HG02852 (cell line): ENCODE measurements around the gene RECK.
"Not testable (repeated sequence)": the region's sequence is repeated elsewhere in the genome, so short reads cannot be mapped to it uniquely, and the experiment has no call there.

Source experiments
- ATAC-seq: cut with Tn5 transposase; IDR thresholded peaks from one replicate; pipeline ENCODE4 v1.9.1; 2021; ENCODE audit warnings: mild to moderate bottlenecking, moderate library complexity; ENCODE audit not compliant: unreplicated experiment

RECK gene

DNA sequence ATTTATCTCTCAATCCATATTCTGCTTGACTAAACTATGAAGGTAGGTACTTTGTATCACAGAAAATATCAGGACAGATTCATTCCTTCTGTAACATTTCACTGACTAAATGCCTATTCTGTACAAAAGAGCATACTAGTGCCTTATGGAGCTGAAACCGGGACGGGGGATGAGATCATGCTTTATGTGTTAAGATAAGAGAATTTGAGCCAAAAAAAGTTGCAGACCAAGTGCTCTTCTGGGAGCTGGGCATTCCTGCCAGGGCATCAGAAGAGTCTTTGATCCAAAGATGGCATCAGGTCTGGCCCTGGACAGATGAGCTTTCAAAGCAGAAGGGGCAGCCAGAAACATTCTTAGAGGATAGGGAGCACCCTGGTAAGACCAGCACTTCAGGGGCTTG lies 72.4 kb downstream of the RECK start:
- ATAC-seq = no peak

DNA sequence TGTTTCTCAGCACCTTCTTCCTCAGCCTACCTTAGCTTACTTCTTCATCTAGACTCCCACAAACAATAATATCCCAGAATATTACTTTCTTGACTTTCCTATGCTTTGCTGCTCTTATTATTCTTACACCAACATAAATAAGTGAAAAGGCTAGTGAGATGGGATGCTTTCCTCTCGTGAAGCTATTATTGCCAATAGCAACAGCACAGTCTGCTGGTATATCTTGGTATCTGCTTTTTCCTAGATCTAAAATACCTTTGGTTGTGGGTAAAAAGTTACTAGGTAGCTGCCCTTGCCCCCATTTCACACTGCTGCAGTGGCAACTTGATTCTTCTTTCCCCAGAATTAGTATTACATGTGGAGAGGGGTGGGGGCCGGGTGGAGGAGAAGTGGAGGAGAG lies 73.7 kb downstream of the RECK start:
- no peak for ATAC-seq

DNA sequence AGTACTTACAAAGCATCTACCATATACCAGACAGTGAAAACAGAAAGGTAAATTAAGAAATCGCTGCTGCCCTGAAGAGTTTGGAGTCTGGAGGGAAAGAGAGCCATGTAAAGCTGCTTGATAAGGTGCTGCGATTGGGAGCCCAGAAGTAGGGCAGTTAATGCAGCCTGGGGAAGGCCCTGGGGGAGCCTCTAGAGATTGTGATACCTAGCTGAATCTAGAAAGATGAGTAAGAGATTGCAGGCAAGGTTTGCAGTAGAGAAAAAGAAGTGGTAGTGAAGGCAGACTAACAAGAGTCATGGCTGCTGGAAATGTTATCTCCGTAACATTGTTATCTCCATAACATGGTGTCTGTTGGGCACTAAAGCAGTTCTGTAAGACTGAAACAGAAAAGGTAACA lies 75.8 kb downstream of the RECK start:
- ATAC-seq = no peak

DNA sequence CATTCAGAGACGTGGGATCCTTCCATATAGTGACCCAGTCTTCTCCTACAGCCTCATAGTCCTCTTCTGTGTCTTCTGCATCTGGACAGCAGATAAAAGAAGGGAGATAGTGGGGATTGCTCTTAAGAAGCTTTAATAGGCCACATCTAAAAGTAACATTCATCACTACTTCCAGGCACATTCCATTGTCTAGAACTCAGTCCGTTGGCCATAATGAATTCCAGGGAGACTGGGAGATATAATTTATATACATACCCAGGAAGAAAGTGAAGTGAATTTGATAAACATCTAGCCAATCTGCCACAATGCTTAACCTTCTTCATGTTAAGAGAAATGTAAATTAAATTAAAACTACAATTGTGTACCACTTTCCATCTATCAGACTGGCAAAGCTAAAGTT lies 77.3 kb downstream of the RECK start:
- ATAC-seq = no peak

DNA sequence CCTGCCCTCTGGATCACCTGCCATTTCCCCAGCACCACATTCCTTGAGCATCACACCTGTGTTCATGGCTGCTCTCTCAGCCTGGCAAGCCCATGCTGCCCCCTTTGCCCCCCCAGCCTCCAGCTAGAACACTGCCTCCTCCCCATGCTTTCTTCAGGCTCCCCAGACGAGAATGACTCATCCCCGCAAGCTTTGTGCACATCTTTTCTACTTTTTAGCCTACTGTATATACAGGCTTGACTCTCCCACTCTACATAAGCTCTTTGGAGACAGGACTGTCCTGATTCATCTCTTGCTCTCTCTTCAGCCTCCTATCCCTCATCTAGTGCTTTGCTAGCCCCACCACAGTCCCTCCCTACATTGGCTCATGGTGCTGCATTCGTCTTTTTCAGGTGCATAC lies 79.9 kb downstream of the RECK start:
- ATAC-seq = no peak

DNA sequence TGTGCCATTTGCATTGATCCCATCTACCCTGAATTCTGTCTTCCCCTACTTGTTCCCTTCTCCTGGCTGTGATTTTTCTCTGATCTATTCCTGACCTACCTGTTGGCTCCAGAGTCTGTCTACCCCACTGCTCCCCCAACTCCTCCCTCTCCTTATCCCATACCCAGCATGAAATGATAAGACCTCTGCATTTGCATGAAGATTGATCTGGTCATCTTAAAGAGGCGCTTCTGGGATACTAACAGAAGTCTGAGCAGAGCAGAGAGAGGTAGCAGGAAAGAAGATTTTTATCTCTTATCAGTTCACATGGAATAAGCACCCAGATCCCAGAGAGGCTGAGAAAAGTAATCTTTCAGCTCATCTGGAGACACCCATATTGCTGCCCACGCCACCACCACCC lies 81.5 kb downstream of the RECK start:
- no peak for ATAC-seq

DNA sequence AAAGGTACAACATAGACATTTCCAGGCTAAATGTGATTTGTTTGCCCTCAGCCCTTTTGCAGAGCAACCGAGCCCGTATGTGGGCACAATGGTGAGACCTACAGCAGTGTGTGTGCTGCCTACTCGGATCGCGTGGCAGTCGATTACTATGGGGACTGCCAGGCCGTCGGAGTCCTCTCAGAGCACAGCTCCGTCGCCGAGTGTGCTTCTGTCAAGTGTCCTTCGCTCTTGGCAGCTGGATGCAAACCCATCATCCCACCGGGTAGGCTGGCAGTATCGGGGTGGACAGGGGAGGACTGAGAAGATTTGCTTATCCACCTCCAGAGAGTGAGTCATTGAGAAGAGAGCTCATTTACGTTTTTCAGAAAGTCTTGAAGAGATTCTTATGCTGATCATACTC lies 82.0 kb downstream of the RECK start:
- no peak for ATAC-seq

DNA sequence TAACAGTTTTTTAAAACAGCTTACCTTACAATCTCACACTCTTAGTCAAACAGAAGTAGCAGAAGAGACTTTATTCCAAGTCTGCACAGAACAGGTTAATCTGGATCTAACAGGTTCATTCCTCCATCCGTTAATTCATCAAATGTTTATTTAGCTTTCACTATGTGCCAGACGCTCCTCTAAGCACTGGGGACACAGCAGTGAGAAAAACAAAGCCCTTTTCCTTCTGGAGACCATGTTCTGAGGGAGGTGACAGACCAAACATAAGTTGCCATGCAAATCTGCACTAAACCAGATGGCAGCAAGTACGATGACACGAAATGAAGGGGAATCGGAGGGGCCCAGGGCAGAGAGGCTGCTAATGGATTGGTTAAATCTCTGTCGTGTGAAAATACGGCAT lies 82.8 kb downstream of the RECK start:
- no peak for ATAC-seq

DNA sequence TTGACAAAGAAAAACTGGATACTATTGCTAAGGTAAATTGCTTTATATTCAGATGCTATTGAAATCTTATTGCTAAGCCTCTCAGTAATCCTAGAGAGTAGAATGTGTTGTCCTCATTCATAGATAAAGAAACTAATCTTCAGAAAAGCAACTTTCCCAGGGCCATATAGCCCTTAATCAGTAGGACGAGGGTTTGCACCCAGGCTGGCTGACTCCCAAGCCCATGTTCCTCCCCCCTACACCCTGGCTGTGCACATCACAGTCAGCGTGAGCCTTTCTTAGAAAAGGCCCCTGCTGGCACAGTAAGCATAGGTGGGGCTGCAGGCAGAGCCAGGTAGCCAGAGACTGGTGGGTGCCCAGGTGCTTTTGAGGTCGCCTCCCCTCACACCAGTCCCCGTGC lies 84.0 kb downstream of the RECK start:
- ATAC-seq = no peak

DNA sequence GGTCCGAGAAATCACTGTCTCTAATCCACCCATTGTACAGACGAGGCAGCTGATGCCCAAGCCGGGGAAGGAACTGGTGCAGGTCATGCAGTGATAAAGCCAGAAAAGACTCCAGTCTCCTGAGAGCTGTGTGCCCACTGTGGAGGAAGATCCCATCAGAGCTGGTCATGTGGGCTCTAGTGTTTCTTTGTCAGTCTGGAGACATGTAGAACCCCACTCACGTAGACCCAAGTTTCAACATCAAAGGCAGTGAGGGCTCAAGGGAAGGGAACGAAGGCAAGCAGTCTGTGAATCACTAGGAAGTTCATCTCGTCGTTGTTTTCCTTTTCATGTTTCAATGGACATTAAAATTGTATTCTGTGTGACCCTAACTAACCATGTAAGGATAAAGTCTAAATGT lies 85.3 kb downstream of the RECK start:
- ATAC-seq = no peak

DNA sequence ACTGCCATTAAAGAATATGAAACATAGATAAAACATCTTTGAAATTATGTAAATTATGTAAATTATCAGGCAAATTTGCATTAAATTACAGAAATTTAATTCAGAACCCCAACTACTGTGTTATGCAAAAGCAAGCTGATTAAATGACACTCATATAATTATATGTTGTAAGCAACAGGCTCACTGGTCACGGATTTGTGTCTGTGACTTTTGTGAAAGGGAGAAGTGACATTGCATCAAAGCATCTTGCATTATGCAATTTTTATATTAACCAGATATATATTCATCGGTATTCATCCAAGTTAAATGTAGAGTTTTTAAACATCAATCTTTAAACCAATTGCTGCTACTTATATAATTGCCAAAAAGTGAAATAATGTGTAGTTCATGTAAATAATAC lies 86.8 kb downstream of the RECK start:
- no peak for ATAC-seq

DNA sequence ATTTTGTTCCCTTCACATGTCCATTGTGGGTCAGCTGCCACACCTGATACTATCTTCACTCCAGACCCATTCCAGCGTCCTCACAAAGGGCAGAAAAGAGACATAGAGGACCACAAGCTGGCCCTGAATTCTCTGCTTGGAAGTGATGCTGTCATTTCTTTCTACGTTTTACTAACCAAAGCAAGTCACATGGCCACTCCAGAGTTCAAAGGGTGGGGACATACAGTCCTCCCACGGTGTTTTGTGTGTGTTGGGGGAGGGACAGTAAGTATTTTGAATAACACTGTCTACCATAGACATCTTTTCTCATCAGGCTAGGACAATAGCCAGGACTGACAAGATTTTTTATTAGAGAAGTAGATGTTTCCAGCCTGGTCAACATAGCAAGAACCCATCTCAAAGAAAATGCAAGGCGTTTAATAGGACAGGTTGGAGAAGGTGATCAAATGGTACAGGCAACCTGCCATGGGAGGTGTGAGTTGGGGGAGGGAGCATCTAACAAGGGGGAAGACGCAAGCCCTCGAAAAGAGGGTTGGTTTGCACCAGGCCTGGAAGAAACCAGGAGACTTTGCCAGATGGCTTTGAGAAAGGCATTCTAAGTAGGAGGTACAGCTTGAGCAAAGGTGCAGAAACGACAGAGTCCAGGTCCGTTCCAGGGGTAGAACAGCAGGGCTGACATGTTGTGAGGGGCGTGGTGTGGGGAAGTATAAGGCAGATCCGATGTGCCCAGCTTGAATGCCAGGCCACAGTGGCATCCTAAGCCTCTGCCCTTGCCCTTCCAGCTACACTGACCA lies 88.5 kb downstream of the RECK start:
- ATAC-seq = no peak

DNA sequence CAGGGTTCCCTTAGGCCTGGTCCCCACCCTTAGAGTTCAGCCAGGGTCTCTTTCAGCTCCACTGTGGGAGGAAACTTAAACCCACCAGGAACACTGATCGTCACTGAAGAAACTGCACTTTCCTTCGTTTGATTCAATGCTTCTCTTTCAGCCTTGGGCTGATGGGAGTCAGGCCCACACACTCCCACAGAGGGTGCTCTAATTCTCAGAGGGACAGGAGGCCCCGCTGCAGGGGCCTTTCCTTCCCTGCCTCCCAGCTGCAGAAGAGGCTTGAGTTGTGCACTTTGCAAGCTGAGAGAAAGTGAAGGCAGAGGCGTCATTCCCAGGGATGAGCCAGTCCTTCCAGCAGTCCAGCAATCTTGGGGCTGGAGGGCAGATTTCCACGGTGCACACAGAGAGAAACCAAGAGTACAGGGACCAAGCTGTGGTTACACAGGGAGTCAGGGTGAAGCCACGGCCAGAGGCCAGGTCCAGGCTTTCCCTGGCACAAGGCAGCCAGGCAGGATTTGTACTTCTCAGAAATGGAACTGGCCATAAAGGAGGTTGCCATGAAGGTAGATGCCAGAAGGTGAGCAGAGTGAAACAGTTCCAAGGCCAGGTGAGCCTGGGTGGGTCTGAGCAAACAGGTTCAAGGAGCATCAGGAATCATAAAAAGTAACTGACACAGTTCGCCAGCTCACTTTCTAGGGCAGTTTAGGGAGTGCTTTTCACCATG lies 89.5 kb downstream of the RECK start:
- ATAC-seq = no peak

DNA sequence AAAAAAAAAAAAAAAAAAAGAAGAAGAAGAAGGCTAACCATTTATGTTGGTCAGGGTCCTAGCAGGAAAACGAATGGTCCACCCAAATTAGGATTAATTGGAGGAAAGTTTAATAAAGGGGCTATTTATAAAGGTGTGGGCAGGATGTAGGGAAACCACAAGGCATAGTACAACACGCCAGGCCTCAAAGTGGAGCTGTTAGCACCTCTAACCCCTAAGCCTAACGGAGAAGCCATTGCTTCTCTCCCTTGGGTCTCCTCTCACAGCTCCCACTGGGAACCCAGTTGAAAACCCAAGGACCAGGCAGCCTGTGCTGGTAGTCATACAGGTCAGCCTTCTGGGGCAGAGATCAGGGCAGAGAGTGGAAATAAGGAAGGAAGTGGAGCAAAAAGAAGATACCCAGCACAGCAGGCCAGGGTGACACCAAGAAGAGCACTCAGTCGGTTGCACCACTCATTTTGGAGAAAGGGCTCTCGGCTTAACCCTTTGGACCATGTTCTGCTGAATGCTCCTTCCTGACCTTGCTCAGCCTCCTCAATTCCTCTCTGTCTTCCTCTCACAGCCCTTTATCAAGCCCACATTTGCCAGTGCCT lies 91.0 kb downstream of the RECK start:
- no peak for ATAC-seq

DNA sequence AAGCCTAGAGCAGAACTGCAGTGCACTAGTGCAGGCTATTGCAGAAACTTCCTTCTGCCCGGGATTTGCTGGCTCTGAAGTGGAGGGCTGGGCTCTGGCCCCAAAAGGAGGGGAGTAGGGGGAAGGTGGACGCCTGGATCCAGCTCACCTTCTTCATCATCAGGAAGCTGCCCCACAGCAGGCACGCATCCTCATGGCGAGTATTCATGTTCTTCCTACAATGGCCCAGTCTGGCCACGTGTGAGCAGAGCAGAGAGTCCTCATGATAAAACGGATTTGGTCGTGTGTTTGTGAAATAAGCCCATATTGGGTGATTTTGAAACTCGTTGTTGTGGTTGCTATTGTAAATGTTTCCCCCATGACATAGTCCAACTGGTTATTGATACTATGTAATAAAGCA lies 91.6 kb downstream of the RECK start:
- ATAC-seq = no peak

DNA sequence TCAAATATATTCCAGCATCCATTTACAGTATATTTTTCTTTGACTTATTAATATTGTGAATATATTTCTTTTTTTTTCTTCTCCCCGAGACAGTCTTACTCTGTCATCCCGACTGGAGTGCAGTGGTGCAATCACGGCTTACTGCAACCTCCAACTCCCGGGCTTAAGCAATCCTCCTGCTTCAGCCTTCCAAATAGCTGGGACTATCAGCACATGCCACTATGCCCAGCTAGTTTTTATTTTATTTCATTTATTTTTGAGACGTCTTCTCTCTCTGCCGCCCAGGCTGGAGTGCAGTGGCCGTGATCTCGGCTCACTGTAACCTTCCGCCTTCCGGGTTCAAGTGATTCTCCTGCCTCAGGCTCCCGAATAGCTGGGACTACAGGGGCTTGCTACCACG lies 92.4 kb downstream of the RECK start:
- no peak for ATAC-seq

DNA sequence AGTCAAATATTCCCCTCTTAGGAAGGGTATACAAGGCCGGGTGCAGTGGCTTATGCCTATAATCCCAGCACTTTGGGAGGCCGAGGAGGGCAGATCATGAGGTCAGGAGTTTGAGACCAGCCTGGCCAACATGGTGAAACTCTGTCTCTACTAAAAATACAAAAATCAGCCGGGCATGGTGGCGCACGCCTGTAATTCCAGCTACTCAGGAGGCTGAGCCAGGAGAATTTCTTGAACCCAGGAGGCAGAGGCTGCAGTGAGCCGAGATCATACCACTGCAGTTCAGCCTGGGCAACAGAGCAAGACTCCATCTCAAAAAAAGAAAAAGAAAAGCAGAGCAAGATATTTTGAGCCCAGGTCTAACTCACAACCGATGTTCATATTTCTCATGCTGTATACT lies 95.0 kb downstream of the RECK start:
- not testable (repeated sequence) for ATAC-seq

DNA sequence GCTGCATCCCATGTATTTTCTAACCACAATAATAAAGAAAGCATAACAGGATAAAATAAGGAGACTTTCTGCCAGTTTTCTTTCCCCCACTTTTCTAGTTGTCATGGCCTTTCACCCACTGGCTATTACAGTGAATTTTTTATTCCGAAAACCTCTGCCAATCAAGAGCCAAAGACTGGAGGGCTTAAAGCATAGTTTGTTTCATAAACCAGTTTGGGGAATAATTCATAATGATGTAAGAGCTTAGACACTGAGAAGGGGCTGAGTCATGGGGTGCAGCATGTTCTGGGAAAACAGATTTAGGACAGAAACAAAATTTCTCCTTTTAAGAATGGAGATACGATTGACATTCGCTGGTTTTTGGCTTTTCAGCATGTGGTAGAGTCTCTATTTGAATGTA lies 95.4 kb downstream of the RECK start:
- no peak for ATAC-seq

DNA sequence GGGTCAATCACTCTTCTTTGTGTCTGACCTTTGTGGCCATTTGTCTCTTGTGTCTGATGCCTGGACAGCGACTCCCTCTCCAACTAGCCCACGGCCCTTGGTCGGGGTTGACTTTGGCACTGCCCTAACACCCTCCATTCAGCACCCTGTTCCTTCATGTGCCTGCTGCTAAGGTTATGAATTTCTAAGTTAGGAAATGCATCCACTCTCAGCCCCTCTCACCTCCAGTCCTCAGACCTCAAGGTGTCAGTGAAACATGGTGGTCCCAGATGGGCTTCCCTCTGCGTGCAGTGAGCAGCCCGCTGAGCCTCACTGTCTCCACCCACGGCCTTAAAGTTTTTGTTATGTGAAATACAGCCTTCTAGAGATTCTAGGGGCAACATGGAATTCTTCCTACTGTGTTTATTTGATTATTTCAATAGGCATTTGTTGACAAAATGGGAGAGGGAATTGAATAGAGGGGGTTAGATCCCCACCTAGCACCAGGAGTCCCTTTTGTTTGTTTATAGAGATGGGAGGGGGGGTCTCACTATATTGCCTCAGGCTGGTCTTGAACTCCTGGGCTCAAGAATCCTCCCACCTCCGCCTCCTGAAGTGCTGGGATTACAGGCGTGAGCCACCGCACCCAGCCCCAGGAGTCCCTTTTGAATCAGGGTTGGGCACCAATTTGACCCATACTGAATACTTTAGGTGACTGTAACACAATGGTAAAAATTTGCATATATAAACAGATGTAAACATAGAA lies 98.2 kb downstream of the RECK start:
- no peak for ATAC-seq

DNA sequence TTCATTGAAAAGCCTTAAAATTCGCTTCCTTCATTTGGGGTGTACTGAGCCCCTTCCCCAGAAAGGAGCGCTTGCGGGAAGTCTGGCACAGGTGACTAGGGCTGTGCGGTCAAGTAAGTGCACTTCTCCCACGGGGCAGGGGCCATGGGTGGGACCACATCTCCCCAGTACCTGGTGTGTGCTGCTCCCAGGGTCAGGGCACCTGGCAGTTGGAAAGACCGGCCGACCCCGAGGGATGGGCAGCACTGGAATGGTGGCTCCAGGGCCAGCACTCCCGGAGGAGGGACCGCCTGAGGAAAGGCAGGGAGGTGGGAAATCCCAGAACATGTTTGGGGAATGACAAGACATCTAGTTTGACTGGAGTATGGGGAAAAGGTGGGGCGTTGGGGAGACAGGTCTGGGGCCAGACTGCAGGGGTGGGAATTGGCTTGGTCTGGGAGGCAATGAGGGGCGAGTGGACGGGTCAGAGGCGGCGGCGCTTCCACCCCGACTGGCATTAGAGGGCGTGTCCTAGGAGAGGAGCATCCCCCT lies 99.1 kb downstream of the RECK start:
- ATAC-seq = no peak

DNA sequence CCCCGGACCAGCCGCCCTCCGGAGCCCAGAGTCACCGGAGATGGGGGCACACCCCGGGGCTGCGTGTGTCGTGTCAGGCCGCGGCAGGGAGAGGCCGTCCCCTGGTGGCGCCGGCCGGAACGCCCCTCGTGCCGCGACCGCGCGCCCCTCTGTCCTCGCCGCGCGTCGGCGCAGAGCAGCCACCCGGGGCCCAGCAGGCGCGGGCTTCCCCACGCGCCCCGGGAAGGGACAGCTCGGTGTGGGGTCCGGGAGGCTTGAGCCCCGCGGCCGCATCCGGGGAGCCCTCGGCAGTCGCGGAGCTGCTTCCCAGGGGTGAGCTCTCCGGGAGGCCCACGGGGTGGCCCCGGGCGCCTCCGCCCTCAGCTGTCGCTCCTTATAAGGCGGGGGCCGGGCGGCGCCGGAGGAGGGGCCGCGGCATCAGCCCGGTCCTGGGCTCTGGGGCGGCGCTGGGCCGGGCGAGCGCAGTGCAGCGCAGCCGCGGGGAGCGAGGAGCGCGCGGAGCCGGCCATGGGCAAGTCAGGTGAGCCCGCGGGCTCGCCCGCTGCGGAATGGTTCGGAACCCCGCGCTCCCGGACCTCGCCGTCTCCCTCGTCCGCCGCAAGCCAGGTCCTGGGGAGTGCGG lies 99.7 kb downstream of the RECK start, which contains the start of gene GLIPR2:
TSS of gene GLIPR2 (plus strand) at position 462 of the 622 bp plus-strand sequence. CDS start at position 508, 46 bp downstream.
- peak; percentile 95 for ATAC-seq
